Stimulated activated CD4-positive, alpha-beta T cell treated with anti-CD3 and anti-CD28 coated beads, Interleukin-1b, Interleukin-23, amount 100 ng/mL, for 24 hours (primary cell): ENCODE measurements around the gene NTRK3.

Experiments
- DNase-seq, 4 experiments: peaks; one replicate each; pipeline ENCODE4 v3.0.0-alpha.2; 2020; ENCODE audit warnings: low read depth in 4 of 4, low spot score in 1 of 4

The NTRK3 gene

DNA sequence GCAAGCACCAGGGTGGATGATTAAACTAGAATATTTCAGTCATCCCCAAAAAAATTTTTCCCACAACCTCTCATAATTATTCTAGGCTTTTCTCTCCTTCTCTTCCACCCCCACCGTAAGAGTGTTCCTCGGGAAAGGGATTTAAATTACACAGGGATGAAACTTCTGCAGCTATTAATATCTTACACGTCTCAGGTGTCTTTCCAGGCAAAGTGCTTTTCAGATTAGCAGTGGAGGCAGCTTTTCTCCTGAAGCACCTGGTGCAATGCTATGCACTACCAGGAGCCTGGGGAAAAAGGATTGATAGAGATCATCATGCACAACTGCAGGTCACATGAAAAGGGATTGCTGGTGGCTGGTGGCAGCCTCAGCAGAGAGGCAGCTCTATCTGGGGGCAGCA lies 250.4 kb downstream of the NTRK3 start:
- DNase-seq: no peak

DNA sequence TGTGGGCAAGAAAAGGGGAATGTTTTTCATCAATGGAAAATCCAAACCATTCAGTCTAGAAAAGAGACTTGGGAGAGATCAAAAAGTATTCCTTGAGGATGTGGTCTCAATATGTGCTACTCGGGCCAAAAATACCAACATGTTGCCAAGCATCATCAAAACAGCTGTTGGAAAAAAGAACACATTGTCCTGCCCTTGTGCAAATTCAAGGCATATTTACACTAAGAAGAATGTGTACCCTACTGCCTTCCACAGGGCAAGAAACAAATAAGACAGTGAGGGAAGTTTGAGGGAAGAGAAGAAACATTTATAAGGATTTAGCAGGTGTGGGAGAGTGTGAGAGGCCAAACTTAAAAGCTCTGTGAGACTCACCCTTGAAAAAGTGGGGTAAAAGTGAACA lies 252.1 kb downstream of the NTRK3 start:
- no peak for DNase-seq

GRCh38 chr15:88003541-88004327 lies 252.8 kb downstream of the NTRK3 start:
- no peak for DNase-seq

DNA sequence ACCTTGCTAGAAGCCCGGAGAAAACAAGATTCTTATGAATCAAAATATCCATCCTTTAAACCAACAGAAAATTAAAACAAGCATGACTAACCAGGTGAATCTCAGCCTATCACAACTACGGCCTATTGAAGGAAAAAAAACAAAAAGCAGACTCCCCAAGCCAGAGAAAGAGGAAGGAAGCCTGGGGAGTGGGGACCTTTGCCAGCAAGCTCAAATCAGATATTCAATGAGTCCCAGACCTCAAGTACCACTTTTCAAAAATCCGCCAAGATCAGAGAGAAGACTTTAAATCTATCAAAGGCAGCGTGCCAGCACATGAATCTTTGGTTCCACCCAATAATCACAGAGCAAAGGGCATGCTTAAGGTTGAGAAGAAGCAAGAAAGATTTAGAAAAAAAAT lies 253.8 kb downstream of the NTRK3 start:
- DNase-seq: no peak

- no peak for DNase-seq
Observed at GRCh38 chr15:87998630-87999029, 257.9 kb downstream of the NTRK3 start.

DNA sequence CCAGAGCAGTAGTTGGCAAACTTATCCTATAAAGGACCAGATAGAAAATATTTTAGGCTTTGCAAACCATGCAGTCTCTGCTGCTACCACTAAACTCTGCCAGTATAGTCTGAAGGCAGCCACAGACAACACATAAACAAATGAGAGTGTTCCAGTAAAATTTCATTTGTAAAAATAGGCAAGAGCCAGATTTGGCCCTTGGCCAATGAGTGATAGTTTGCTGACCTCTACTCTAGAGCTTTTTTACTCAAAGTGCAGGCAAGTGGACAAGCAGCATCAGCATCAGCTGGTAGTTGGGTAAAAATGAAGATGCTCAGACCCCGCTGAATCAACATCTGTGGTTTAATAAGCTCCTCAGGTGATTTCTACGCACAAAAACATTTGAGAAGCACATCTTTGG lies 269.8 kb downstream of the NTRK3 start:
- no peak for DNase-seq

DNA sequence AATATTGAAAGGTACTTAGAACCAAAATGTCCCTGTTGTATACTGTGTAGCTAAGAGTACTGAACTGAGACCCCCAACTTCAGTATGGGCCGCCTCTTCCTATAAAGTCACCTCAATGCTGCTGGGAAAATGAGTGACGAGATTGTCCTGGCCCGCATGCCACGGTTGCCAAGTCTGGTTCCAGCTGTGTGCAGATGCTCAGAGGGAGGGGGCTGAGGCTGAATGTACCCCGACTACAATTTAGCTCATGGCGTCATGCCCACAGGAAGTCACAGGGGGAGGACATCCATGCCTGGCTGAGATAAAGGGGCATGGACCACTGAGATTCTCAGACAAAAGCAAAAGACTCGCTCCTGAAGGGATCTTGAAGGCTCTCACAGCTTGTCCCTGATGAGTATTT lies 271.1 kb downstream of the NTRK3 start:
- no peak for DNase-seq

DNA sequence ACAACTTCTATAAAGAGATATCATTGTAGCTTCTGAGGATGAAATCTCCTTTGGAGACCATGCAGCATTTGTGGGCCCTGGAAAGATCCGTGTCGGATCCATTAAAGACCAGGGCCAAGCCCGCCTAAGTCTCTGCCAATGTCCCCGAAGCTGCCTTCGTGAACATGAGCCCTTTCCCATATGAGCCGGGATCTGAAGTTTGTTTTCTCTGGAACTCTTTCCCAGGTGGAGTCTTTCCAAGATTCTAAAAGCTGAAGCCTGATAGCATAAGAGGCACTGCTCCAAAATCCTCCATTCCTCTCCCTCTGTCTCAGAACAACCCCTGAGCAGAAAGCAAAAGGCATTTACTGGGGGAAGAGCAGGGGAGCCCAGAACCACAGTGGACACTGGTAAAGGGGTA lies 274.6 kb downstream of the NTRK3 start:
- DNase-seq: no peak

- no peak for DNase-seq
Observed at GRCh38 chr15:87977907-87978306, 278.6 kb downstream of the NTRK3 start.

GRCh38 chr15:87976552-87976951 lies 280.0 kb downstream of the NTRK3 start:
- DNase-seq: no peak

DNA sequence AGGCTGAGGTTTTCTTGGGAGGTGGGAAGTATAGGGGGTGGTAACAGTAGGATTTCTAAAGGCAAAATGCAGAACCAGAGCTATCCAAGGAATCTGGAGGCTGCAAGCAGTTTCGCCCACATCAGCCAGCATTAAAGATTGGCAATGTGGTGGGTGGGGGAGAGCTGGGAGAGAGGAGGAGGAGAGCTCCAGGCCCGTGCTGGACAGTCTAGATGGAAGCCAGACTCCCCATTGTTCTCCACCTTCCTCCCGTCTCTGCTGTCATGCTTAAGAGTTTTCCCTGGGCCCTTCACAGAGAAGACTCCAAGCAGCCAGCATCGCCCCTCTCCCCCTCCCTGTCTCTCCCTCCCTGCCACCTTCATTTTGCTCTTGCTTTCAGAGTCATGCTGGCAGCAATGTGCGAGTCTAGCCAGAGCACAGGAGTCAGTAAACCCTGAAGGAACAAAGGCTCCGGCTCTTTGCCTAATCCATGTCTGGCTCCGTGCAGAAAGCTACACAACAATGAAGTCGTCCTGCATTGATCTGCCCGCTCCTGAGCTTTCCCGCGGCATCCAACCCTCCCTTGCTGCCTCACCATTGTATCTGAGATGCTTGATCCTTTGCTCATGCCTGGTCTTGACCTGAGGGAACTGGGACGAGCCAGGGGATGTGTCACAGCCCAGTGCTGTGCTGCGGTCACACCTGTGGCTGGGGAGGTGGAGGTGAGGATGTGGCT lies 282.9 kb downstream of the NTRK3 start:
- no peak for DNase-seq

- no peak for DNase-seq
Observed at GRCh38 chr15:87971076-87971475, 285.5 kb downstream of the NTRK3 start.

DNA sequence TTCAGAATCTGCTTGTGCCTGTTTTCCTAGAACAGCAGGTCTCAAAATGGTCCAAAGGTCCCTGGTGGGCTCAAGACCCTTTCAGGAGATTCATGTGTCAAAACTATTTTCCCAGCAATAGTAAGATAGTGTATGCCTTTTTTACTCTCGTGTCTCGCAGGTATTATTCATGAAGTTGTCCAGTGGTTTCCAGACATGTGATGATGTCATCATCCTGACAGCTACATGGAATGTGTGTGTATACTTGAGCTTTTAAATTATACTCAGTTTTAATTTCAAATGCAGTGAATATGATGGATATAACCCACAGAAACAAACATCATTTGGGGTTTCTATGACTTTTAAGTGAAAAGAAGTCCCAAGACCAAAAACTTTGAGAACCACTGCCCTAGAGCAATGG lies 288.6 kb downstream of the NTRK3 start:
- no peak for DNase-seq

DNA sequence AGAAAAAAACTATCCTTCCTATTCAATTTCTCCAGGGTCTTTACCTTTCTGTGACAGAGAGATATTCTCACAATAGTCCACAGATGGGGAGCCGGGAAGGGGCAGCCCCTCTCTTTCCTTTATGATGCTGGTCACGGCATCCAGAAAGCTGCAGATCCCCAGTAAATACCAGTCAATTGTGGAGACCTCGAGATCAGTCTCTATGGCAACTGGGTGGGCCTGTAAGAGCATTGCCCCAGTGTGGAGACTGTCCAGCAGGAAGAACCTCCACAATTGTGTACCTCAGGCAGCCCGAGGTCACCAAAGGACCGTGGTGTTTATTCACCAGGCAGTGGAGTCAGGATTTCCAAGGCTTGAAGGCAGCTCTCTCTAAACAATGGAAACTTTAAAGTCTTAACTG lies 291.2 kb downstream of the NTRK3 start:
- no peak for DNase-seq

DNA sequence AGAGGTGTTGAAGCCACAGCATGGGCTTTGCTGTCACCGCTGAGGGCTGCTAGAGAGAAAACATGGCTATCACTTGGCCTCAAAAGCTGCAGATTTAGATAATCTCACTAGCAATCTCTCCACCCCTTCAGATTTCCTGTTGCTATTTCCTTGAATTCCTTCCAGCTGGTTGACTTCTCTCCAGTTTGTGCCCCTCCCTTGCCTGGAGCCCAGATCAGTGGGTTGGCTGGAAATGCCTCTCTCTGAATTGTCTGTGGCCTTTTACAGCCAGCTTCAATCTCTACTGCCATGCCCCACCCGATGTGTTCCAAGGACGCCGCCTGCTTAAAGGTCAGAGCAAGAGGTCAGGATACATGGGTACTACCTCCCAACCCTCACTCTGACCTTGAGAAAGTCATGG lies 294.1 kb downstream of the NTRK3 start:
- DNase-seq: no peak

- DNase-seq: no peak
Observed at GRCh38 chr15:87961851-87962420, 294.6 kb downstream of the NTRK3 start.

GRCh38 chr15:87959662-87960061 lies 296.9 kb downstream of the NTRK3 start:
- no peak for DNase-seq

GRCh38 chr15:87959080-87959479 lies 297.5 kb downstream of the NTRK3 start:
- DNase-seq: no peak

DNA sequence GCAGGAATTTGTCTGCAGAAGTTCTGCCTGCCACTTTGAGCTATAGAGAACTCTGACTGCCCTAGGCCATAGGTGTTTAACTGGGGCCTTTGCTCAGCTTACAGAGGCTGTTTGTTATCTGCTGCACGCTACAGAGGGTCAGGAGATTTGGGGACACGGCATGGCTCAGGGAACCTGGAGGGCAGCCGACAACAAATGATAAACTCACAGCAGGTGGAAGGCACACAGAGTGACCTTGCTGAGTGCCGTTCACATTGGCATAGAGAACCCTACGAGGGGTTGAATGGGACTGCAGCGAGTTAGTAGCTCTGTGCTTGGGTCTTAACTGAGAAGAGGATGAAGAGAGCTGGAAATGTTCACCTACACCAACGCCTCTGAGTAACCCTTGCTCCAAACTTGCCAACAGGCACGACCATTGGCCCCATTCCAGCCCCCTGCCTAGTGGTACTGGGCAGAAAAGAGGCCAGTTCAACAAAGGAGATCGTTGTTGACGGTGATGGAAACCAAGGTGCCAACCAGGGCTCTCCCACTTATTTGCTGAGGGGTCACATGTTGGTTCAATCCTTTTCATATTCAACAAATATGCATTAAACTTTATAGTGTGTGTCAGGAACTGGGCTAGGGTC lies 301.1 kb downstream of the NTRK3 start:
- no peak for DNase-seq

DNA sequence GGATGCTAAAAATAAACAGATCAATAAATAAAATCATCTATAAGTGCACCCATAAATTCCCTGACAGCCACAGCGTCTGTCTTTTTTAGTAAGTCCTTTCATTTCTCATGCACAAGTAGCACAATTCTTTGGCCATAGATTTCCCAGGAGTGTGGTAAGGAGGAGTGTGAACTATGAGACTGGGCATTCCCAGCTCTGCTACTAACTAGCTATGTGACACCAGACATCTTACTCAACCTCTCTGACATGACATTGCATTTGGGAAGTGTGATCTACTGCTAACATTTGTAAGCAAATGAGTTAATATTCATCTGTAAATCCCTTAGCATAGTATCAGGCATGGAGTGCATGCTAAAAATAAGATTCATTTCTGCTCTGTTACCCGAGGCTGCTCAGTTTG lies 301.7 kb downstream of the NTRK3 start:
- DNase-seq: no peak

- no peak for DNase-seq
Observed at GRCh38 chr15:87952736-87953287, 303.7 kb downstream of the NTRK3 start.
